NT2/D1 (cell line): ENCODE data around the gene ZSWIM7.

Experiments used
- SUZ12 ChIP-seq: IDR thresholded peaks from 2 replicates; pipeline ENCODE4 v1.6.1; 2011; ENCODE audit not compliant: insufficient read length, insufficient read depth; ENCODE audit errors: extremely low read depth
- YY1 ChIP-seq: IDR thresholded peaks from 2 replicates; pipeline ENCODE4 v1.6.1; 2011; ENCODE audit not compliant: insufficient read length, insufficient read depth
- ZNF274 ChIP-seq: IDR thresholded peaks from 2 replicates; pipeline ENCODE4 v1.6.1; 2011; ENCODE audit warnings: mild to moderate bottlenecking, low read depth, low read length

- TF ChIP-seq ZNF274 (no peak), YY1 (no peak), SUZ12 (no peak)
Measured at GRCh38 chr17:16048811-16049449, 49.4 kb upstream of the ZSWIM7 start.
